ENCODE results near the gene SCNM1. TPM values are rescaled to one million over a fixed set of nuclear protein-coding genes. Genes with fewer than 3 reads are reported as not detected.

SCNM1 gene
- total and polyA plus RNA-seq, 4 donors = 27.3 to 58.4 (median 36.5) TPM

DNA sequence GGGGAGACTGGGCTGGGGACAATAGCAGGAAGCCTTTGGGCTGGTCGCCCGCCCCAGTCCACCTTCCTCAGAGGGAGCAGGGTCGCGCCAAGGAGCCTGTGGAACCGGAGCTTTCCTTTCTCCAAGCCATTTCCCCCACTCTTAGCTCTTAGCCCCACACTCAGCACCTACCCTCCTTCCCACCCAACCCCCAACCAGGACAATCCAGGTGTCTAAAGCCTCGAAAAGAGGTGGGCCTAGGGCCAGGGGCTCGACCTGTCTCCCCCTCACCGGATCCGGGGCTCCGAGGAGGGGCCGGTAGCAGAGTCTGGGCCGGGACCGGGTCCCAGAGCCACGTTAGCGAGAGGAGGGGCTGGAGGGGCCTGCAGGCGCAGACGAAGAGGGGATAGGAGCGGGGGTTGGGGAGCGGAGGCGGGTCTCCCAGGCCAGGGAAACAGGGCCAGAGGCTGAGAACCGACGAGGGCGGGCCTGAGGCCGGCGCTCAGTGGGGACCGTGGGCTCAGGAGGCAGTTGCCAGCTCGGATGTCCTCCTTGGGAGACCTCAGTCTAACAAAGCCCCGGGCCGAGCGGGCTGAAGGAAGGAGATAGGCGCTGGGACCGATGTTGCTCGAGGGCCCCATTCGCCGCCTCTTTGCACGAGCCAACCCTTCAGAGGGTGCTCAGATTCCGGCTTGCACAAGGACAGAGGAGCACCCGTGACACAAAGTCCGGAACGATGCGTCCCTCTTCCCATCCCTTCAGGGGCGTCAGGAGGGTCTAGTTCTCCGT lies 20.5 kb upstream of the SCNM1 start:
- ATAC-seq (ENCODE audit: low FRiP score) (peak; percentile 13), DNase-seq (peak; percentile 59 to 79)
- Histone ChIP-seq H3K4me1 (ENCODE audit: control insufficient read depth in 1 of 2, insufficient read depth in 2 of 2, low read length in 2 of 2) (no peaks in the 10 kb centered on the region), H3K27me3 (ENCODE audit: control insufficient read depth in 1 of 2, insufficient read depth in 2 of 2, low read length in 1 of 2) (no peaks in the 10 kb centered on the region), H3K4me3 (ENCODE audit: low read length in 2 of 2) (peak overlapping the region; percentile 68 to 77), H3K27ac (ENCODE audit: low read depth in 1 of 2, low read length in 2 of 2) (no peak overlapping the region), H3K9me3 (ENCODE audit: control insufficient read depth, low read length) (no peaks in the 10 kb centered on the region), H3K36me3 (ENCODE audit: control insufficient read depth in 1 of 2, insufficient read depth in 2 of 2, low read length in 1 of 2) (no peaks in the 10 kb centered on the region)
- intact Hi-C loops (cut with DNase I) = no loop called here
- WGBS, 2 donors = 6 to 10% methylated on average over 39 to 43 of the region's 43 CpGs

DNA sequence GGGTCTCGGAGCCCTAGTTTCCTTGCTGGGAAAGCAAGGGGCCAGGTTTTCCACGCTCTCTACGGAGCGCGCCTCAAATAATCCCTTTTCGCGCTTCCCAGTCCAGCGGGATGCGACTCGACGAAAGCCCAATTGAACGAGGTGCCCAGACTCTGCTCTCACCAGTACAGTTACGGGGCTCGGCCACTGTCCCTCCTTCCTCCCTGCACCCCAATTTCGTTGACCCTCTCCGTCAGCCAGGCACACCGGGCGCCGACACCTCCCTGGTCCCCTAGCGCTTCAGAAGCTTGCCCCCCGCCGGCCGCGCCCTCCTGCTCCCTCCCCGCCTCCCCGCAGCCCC lies 19.9 kb upstream of the SCNM1 start:
- Histone ChIP-seq H3K27ac (ENCODE audit: low read depth in 1 of 2, low read length in 2 of 2) (no peak overlapping the region), H3K9me3 (ENCODE audit: control insufficient read depth, low read length) (no peaks in the 10 kb centered on the region), H3K27me3 (ENCODE audit: control insufficient read depth in 1 of 2, insufficient read depth in 2 of 2, low read length in 1 of 2) (no peaks in the 10 kb centered on the region), H3K4me1 (ENCODE audit: control insufficient read depth in 1 of 2, insufficient read depth in 2 of 2, low read length in 2 of 2) (no peaks in the 10 kb centered on the region), H3K4me3 (ENCODE audit: low read length in 2 of 2) (peak overlapping the region; percentile 68 to 77), H3K36me3 (ENCODE audit: control insufficient read depth in 1 of 2, insufficient read depth in 2 of 2, low read length in 1 of 2) (no peaks in the 10 kb centered on the region)
- intact Hi-C loops (cut with DNase I) = no loop called here
- WGBS, 2 donors = 0 to 1% methylated on average over 26 of the region's 26 CpGs
- DNase-seq = no peak
- peak; percentile 47 for ATAC-seq (ENCODE audit: low FRiP score)

DNA sequence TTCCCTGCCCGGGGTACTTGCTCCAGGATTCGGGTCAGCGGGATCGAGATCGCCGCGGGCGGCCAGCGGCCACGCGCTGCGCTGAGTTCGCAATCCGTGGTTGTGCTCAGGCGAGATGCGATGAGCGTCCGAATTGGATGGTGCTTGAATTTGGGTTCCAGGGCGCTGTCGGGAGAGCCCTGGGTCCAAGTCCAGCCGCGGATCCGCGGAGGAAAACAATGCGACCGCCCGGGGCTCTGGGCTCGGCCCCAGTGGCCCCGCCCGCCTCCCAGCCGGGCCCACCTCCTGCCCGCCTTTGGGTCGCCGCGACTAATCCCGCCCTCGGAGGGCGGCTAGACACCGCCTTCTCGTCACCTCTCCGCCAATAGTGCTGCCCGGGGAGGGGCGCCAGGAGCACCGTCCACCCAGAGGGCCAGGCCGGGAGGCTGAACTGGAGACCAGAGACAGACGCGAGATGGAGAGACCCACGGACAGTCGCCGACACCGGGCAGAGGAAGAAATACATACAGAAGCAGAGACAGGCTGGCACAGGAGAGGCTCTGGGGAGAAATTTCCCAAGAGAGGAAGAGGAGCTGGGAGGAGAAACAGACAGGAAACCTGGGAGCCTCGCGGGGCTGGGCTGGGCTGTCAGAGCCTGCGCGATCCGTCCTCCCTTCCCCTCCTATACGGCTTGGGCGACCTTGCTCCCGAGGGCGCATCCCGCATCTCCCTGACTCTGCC lies 19.4 kb upstream of the SCNM1 start, which contains the start of gene SEMA6C:
SEMA6C (minus strand) TSS at position 220 of the 720 bp plus-strand sequence. CDS start 4,010 bp downstream, outside the sequence.
- H3K36me3 ChIP-seq (ENCODE audit: control insufficient read depth in 1 of 2, insufficient read depth in 2 of 2, low read length in 1 of 2) = no peaks in the 10 kb centered on the region
- 0% methylated on average over 60 to 61 of the region's 61 CpGs for WGBS, 2 donors
- H3K4me3 ChIP-seq (ENCODE audit: low read length in 2 of 2) = peak within 1 kb of the TSS; percentile 68 to 77
- no peaks in the 10 kb centered on the region for H3K27me3 ChIP-seq (ENCODE audit: control insufficient read depth in 1 of 2, insufficient read depth in 2 of 2, low read length in 1 of 2)
- DNase-seq (peak; percentile 97 to 98), ATAC-seq (ENCODE audit: low FRiP score) (peak; percentile 99)
- H3K9me3 ChIP-seq (ENCODE audit: control insufficient read depth, low read length) = no peaks in the 10 kb centered on the region
- H3K27ac ChIP-seq (ENCODE audit: low read depth in 1 of 2, low read length in 2 of 2) = peak within 1 kb of the TSS in 1 of 2 donors; percentile 18
- intact Hi-C loops (cut with DNase I) = no loop called here
- H3K4me1 ChIP-seq (ENCODE audit: control insufficient read depth in 1 of 2, insufficient read depth in 2 of 2, low read length in 2 of 2) = no peaks in the 10 kb centered on the region

- H3K4me1 ChIP-seq (ENCODE audit: control insufficient read depth in 1 of 2, insufficient read depth in 2 of 2, low read length in 2 of 2) = no peaks in the 10 kb centered on the region
- H3K27me3 ChIP-seq (ENCODE audit: control insufficient read depth in 1 of 2, insufficient read depth in 2 of 2, low read length in 1 of 2) = no peaks in the 10 kb centered on the region
- intact Hi-C loops (cut with DNase I) = no loop called here
- H3K9me3 ChIP-seq (ENCODE audit: control insufficient read depth, low read length) = no peaks in the 10 kb centered on the region
- no peaks in the 10 kb centered on the region for H3K36me3 ChIP-seq (ENCODE audit: control insufficient read depth in 1 of 2, insufficient read depth in 2 of 2, low read length in 1 of 2)
- no peak for DNase-seq
- ATAC-seq (ENCODE audit: low FRiP score) = no peak
- H3K4me3 ChIP-seq (ENCODE audit: low read length in 2 of 2) = peak overlapping the region; percentile 24 to 40
- peak overlapping the region in 1 of 2 donors; percentile 18 for H3K27ac ChIP-seq (ENCODE audit: low read depth in 1 of 2, low read length in 2 of 2)
- WGBS, 2 donors = 9 to 14% methylated on average over 7 of the region's 7 CpGs
Observed at GRCh38 chr1:151147132-151147503, 18.8 kb upstream of the SCNM1 start.

- H3K36me3 ChIP-seq (ENCODE audit: control insufficient read depth in 1 of 2, insufficient read depth in 2 of 2, low read length in 1 of 2) = no peaks in the 10 kb centered on the region
- ATAC-seq (ENCODE audit: low FRiP score) (no peak), DNase-seq (no peak)
- WGBS, 2 donors = 93 to 98% methylated on average over 2 of the region's 2 CpGs
- H3K9me3 ChIP-seq (ENCODE audit: control insufficient read depth, low read length) = no peaks in the 10 kb centered on the region
- no peaks in the 10 kb centered on the region for H3K27me3 ChIP-seq (ENCODE audit: control insufficient read depth in 1 of 2, insufficient read depth in 2 of 2, low read length in 1 of 2)
- intact Hi-C loops (cut with DNase I) = no loop called here
- no peak overlapping the region for H3K27ac ChIP-seq (ENCODE audit: low read depth in 1 of 2, low read length in 2 of 2)
- no peaks in the 10 kb centered on the region for H3K4me1 ChIP-seq (ENCODE audit: control insufficient read depth in 1 of 2, insufficient read depth in 2 of 2, low read length in 2 of 2)
- H3K4me3 ChIP-seq (ENCODE audit: low read length in 2 of 2) = no peak overlapping the region
Observed at GRCh38 chr1:151147665-151148064, 18.3 kb upstream of the SCNM1 start.

DNA sequence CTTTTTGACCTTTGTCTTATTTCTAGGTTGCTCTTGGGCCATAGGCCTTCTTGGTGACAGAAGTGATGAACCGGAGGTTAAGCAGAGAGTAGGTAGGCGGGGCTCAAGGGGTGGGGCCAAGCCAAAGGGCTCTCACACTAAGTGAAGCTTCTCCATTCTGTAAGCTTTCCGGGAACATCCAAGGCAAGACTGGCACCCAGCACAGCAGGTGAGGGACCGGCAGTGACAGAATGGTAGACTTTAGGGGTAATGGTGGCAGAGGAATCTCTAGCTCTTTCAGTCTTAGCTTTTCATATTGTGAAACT lies 9.5 kb upstream of the SCNM1 start, which contains the start of gene TNFAIP8L2:
TNFAIP8L2 (plus strand) TSS at position 135 of the 305 bp plus-strand sequence. CDS start 2,049 bp downstream, outside the sequence.
- H3K27ac ChIP-seq (ENCODE audit: low read depth in 1 of 2, low read length in 2 of 2) = no peak within 1 kb of the TSS

GRCh38 chr1:151157067-151157531 lies 8.8 kb upstream of the SCNM1 start:
- 88 to 89% methylated on average over 6 of the region's 6 CpGs for WGBS, 2 donors
- H3K9me3 ChIP-seq (ENCODE audit: control insufficient read depth, low read length) = no peaks in the 10 kb centered on the region
- DNase-seq = peak; percentile 50 to 58
- H3K27me3 ChIP-seq (ENCODE audit: control insufficient read depth in 1 of 2, insufficient read depth in 2 of 2, low read length in 1 of 2) = no peaks in the 10 kb centered on the region
- no peak for ATAC-seq (ENCODE audit: low FRiP score)
- H3K27ac ChIP-seq (ENCODE audit: low read depth in 1 of 2, low read length in 2 of 2) = no peak overlapping the region
- H3K4me1 ChIP-seq (ENCODE audit: control insufficient read depth in 1 of 2, insufficient read depth in 2 of 2, low read length in 2 of 2) = no peaks in the 10 kb centered on the region
- intact Hi-C loops (cut with DNase I) = loop anchor here (2.0 to 5.0 kb wide), 3 partner anchors 58 to 132 kb away; no protein-coding TSS in a partner anchor
- no peak overlapping the region for H3K4me3 ChIP-seq (ENCODE audit: low read length in 2 of 2)
- H3K36me3 ChIP-seq (ENCODE audit: control insufficient read depth in 1 of 2, insufficient read depth in 2 of 2, low read length in 1 of 2) = peaks cover 0 to 1% of the 10 kb centered on the region in 2 donors

More for the DNA sequence above, 9.5 kb upstream of the SCNM1 start, which contains the start of gene TNFAIP8L2:
- 72 to 74% methylated on average over 4 of the region's 4 CpGs for WGBS, 2 donors
- peak; percentile 55 for ATAC-seq (ENCODE audit: low FRiP score)
- Histone ChIP-seq H3K27me3 (ENCODE audit: control insufficient read depth in 1 of 2, insufficient read depth in 2 of 2, low read length in 1 of 2) (no peaks in the 10 kb centered on the region), H3K9me3 (ENCODE audit: control insufficient read depth, low read length) (no peaks in the 10 kb centered on the region), H3K4me3 (ENCODE audit: low read length in 2 of 2) (no peak within 1 kb of the TSS), H3K4me1 (ENCODE audit: control insufficient read depth in 1 of 2, insufficient read depth in 2 of 2, low read length in 2 of 2) (no peaks in the 10 kb centered on the region), H3K36me3 (ENCODE audit: control insufficient read depth in 1 of 2, insufficient read depth in 2 of 2, low read length in 1 of 2) (no peaks in the 10 kb centered on the region)
- intact Hi-C loops (cut with DNase I) = loop anchor here (2.0 to 5.0 kb wide), 3 partner anchors 58 to 132 kb away; no protein-coding TSS in a partner anchor
- peak; percentile 76 to 84 for DNase-seq

GRCh38 chr1:151158326-151158725 lies 7.6 kb upstream of the SCNM1 start:
- peak in 1 of 2 donors; percentile 21 for DNase-seq
- intact Hi-C loops (cut with DNase I) = loop anchor here in 1 of 2 donors (5.0 kb wide), 1 partner anchor 61 kb away; no protein-coding TSS in a partner anchor
- Histone ChIP-seq H3K27me3 (ENCODE audit: control insufficient read depth in 1 of 2, insufficient read depth in 2 of 2, low read length in 1 of 2) (no peaks in the 10 kb centered on the region), H3K9me3 (ENCODE audit: control insufficient read depth, low read length) (no peaks in the 10 kb centered on the region), H3K36me3 (ENCODE audit: control insufficient read depth in 1 of 2, insufficient read depth in 2 of 2, low read length in 1 of 2) (peaks cover 0 to 1% of the 10 kb centered on the region in 2 donors), H3K4me1 (ENCODE audit: control insufficient read depth in 1 of 2, insufficient read depth in 2 of 2, low read length in 2 of 2) (no peaks in the 10 kb centered on the region), H3K4me3 (ENCODE audit: low read length in 2 of 2) (no peak overlapping the region), H3K27ac (ENCODE audit: low read depth in 1 of 2, low read length in 2 of 2) (no peak overlapping the region)
- WGBS, 2 donors = 81 to 82% methylated on average over 5 of the region's 5 CpGs
- no peak for ATAC-seq (ENCODE audit: low FRiP score)
